Upper lobe of left lung (tissue), 4 donors: ENCODE results near the gene CHST14.

ENCODE experiments used
- CTCF ChIP-seq, 6 experiments: fragments of 450-650 bp in 4 of 6; fragments of 200-600 bp in 2 of 6; sonication (generic) in 2 of 6; IDR thresholded peaks; one replicate each; pipeline ENCODE4 v1.5.1; 2016 to 2019; ENCODE audit warnings: antibody characterized with exemption in 6 of 6
- POLR2A ChIP-seq, 4 donors: fragments of 450-650 bp; IDR thresholded peaks; one replicate each; pipeline ENCODE4 v1.5.1; 2016 to 2017; ENCODE audit warnings: antibody characterized with exemption in 4 of 4, mild to moderate bottlenecking in 2 of 4
- POLR2AphosphoS5 ChIP-seq, 2 donors: sonication (generic); formaldehyde crosslinking; IDR thresholded peaks; one replicate each; pipeline ENCODE4 v1.5.1; 2017; ENCODE audit warnings: antibody characterized with exemption in 2 of 2

GRCh38 chr15:40435710-40436089, 35.1 kb upstream of the CHST14 start:
- TF ChIP-seq POLR2A (IDR thresholded peaks at IDR 0.05), result no peak
- no peak for TF ChIP-seq POLR2AphosphoS5 (IDR thresholded peaks at IDR 0.05)
- TF ChIP-seq CTCF (IDR thresholded peaks at IDR 0.05), result no peak
